HCT116 (cell line): ENCODE results near the gene FKBP1A. TPM values are rescaled to one million over a fixed set of nuclear protein-coding genes. Genes with fewer than 3 reads are reported as not detected.

Source experiments
- ATAC-seq: fragments of 200-7000 bp; cut with Tn5 transposase; 2 replicates; pipeline ENCODE4 v1.9.1; 2020; ENCODE audit warnings: mild to moderate bottlenecking, moderate library complexity
- BruUV-seq: library from RNA; stranded (reverse); fragments of 400-500 nt; replicated peaks from 2 replicates; lab custom pipeline; 2021; lab: Mats Ljungman, UMichigan
- CTCF ChIA-PET: fragments of 300-600 bp; sonication (Branson Sonifier 250); formaldehyde crosslinking; loops from one replicate; lab custom pipeline; 2021; ENCODE audit warnings: antibody characterized with exemption; lab: Charles Lee
- POLR2A ChIA-PET: fragments of 300-600, 350-600 bp; sonication (Branson Sonifier 250); formaldehyde crosslinking; loops from one replicate; lab custom pipeline; 2021; ENCODE audit warnings: antibody characterized with exemption; lab: Charles Lee
- RAD21 ChIA-PET, 2 experiments: fragments of 300-600 bp; sonication (Branson Sonifier 250); formaldehyde crosslinking; loops; one replicate each; lab custom pipeline; 2023; ENCODE audit warnings: low total read pairs in 2 of 2; ENCODE audit not compliant: uncharacterized antibody in 2 of 2, unreplicated experiment in 2 of 2, low non-redundant PET in 1 of 2; lab: Charles Lee
- DNase-seq: peaks from one replicate; pipeline ENCODE4 v3.0.0-alpha.2; 2010; ENCODE audit warnings: low read depth, low spot score
- H2AFZ ChIP-seq: fragments of 200-600 bp; shearing (Covaris generic), sonication (generic); 2 replicates; pipeline ENCODE4 v1.6.1; 2017; ENCODE audit warnings: low read depth, mixed run types, mixed read lengths, antibody characterized with exemption, low read length; ENCODE audit not compliant: poor library complexity, severe bottlenecking
- H3K27ac ChIP-seq: 2 replicates; pipeline ENCODE4 v1.5.1; 2012; ENCODE audit warnings: low read depth, low read length
- H3K27me3 ChIP-seq: fragments of 200-600 bp; sonication (generic); 2 replicates; pipeline ENCODE4 v1.6.1; 2016; ENCODE audit warnings: mixed run types, low read length, mixed read lengths; ENCODE audit not compliant: insufficient read depth
- H3K36me3 ChIP-seq, 2 experiments: fragments of 200-500 bp in 1 of 2; fragments of 200-600 bp in 1 of 2; sonication (Bioruptor generic) in 1 of 2; sonication (generic) in 1 of 2; 2 replicates each; pipeline versions ENCODE4 v1.5.1 to v1.6.1; 2014 to 2016; ENCODE audit warnings: low read length in 2 of 2, inconsistent platforms in 1 of 2, mixed read lengths in 1 of 2, mixed run types in 1 of 2; ENCODE audit not compliant: insufficient read depth in 2 of 2, control insufficient read depth in 1 of 2
- H3K4me1 ChIP-seq, 2 experiments: fragments of 200-600 bp in 1 of 2; sonication (generic) in 1 of 2; 2 replicates each; pipeline versions ENCODE4 v1.5.1 to v1.6.1; 2012 to 2017; ENCODE audit warnings: low read length in 2 of 2, inconsistent platforms in 1 of 2, mild to moderate bottlenecking in 1 of 2, mixed read lengths in 1 of 2, mixed run types in 1 of 2, moderate library complexity in 1 of 2; ENCODE audit not compliant: insufficient read depth in 2 of 2, control insufficient read depth in 1 of 2
- H3K4me2 ChIP-seq: fragments of 200-600 bp; sonication (generic); 2 replicates; pipeline ENCODE4 v1.6.1; 2017; ENCODE audit warnings: mixed run types, low read length, mixed read lengths
- H3K4me3 ChIP-seq, 2 experiments: fragments of 200-600 bp in 1 of 2; sonication (generic) in 1 of 2; replicated peaks in 1 of 2; 2 replicates each; pipeline ENCODE4 v1.5.1; 2011 to 2016; ENCODE audit warnings: low read length in 2 of 2, control low read depth in 1 of 2, low read depth in 1 of 2, mild to moderate bottlenecking in 1 of 2, mixed read lengths in 1 of 2, mixed run types in 1 of 2
- H3K79me2 ChIP-seq: fragments of 200-600 bp; sonication (generic); 2 replicates; pipeline ENCODE4 v1.6.1; 2017; ENCODE audit warnings: mild to moderate bottlenecking, mixed run types, low read length, moderate library complexity, mixed read lengths; ENCODE audit not compliant: insufficient read depth
- H3K9ac ChIP-seq: fragments of 200-600 bp; sonication (generic); 2 replicates; pipeline ENCODE4 v1.6.1; 2016; ENCODE audit warnings: low read length, mixed read lengths
- H3K9me2 ChIP-seq: fragments of 200-600 bp; sonication (generic), shearing (Covaris generic); 2 replicates; pipeline ENCODE4 v1.6.1; 2017; ENCODE audit warnings: mixed run types, mild to moderate bottlenecking, moderate library complexity; ENCODE audit not compliant: insufficient read depth
- H3K9me3 ChIP-seq, 2 experiments: fragments of 200-500 bp in 1 of 2; fragments of 200-600 bp in 1 of 2; sonication (Bioruptor generic) in 1 of 2; sonication (generic) in 1 of 2; 2 replicates each; pipeline ENCODE4 v1.6.1; 2014 to 2017; ENCODE audit warnings: low read length in 2 of 2, mixed read lengths in 2 of 2, inconsistent platforms in 1 of 2, low read depth in 1 of 2, mild to moderate bottlenecking in 1 of 2, mixed run types in 1 of 2, moderate library complexity in 1 of 2; ENCODE audit not compliant: control insufficient read depth in 1 of 2, insufficient read depth in 1 of 2
- H4K20me1 ChIP-seq: fragments of 200-600 bp; sonication (generic), shearing (Covaris generic); 2 replicates; pipeline ENCODE4 v1.6.1; 2017; ENCODE audit warnings: mixed run types, mild to moderate bottlenecking, moderate library complexity; ENCODE audit not compliant: insufficient read depth
- EGR1 ChIP-seq: IDR thresholded peaks from 2 replicates; pipeline ENCODE4 v1.6.1; 2012; ENCODE audit warnings: low read depth
- ELF1 ChIP-seq: IDR thresholded peaks from 2 replicates; pipeline ENCODE4 v1.6.1; 2012; ENCODE audit warnings: low read depth, borderline replicate concordance
- EZH2 ChIP-seq: fragments of 200-600 bp; sonication (generic); IDR thresholded peaks from 2 replicates; pipeline ENCODE4 v1.6.1; 2017; ENCODE audit warnings: antibody characterized with exemption, mixed run types
- POLR2A ChIP-seq: IDR thresholded peaks from 2 replicates; pipeline ENCODE4 v1.7.0; 2011; ENCODE audit warnings: borderline replicate concordance; ENCODE audit not compliant: insufficient read depth, insufficient read length; ENCODE audit errors: extremely low read depth
- RAD21 ChIP-seq: IDR thresholded peaks from 2 replicates; pipeline ENCODE4 v1.6.1; 2012; ENCODE audit warnings: low read depth, mild to moderate bottlenecking
- SIN3A ChIP-seq: IDR thresholded peaks from 2 replicates; pipeline ENCODE4 v1.6.1; 2012; ENCODE audit warnings: low read depth
- SRF ChIP-seq: IDR thresholded peaks from 2 replicates; pipeline ENCODE4 v1.6.1; 2012; ENCODE audit warnings: low read depth
- TCF7L2 ChIP-seq: IDR thresholded peaks from 2 replicates; pipeline ENCODE4 v1.7.0; 2011; ENCODE audit warnings: borderline replicate concordance, inconsistent platforms; ENCODE audit not compliant: insufficient read depth, insufficient read length; ENCODE audit errors: extremely low read depth
- ZFX ChIP-seq: fragments of 450-650 bp; IDR thresholded peaks from 2 replicates; pipeline ENCODE4 v1.6.1; 2017
- ZNF274 ChIP-seq: fragments of 200-500 bp; sonication (Bioruptor generic); IDR thresholded peaks from 2 replicates; pipeline ENCODE4 v1.6.1; 2014; ENCODE audit warnings: mild to moderate bottlenecking, low read depth, low read length, inconsistent platforms
- intact Hi-C: fragments of 100-400 bp; cut with micrococcal nuclease; formaldehyde crosslinking; loops from 2 replicates; pipeline ENCODE4 v1.10.0; 2022
- total RNA-seq: library from RNA; stranded (reverse); gene quantifications from one replicate; pipeline ENCODE4 v1.2.1, GENCODE V29; 2021; ENCODE audit not compliant: unreplicated experiment
- TF ChIP-seq, protein P1 (sequence below): IDR thresholded peaks from 2 replicates; pipeline ENCODE4 v1.6.1; 2012
- TF ChIP-seq, protein P2 (sequence below): IDR thresholded peaks from 2 replicates; pipeline ENCODE4 v1.6.1; 2011; ENCODE audit warnings: mild to moderate bottlenecking, low read length, moderate library complexity; ENCODE audit not compliant: insufficient replicate concordance; ENCODE audit errors: extremely low read depth

The FKBP1A gene
- total RNA-seq, 1 experiment from 2014 or later = 259 TPM

GRCh38 chr20:1337441-1337840, 55.4 kb downstream of the FKBP1A start:
- no peaks in the 10 kb centered on the region for H3K9me3 ChIP-seq
- H3K36me3 ChIP-seq = 0 out of 4 replicates have a peak, but pooled peaks cover 0 to 3% of the 10 kb centered on the region in 2 experiments
- H3K27ac ChIP-seq = no peak overlapping the region
- no peak overlapping the region for H2AFZ ChIP-seq
- no peaks in the 10 kb centered on the region for H3K9me2 ChIP-seq
- H3K27me3 ChIP-seq = no peaks in the 10 kb centered on the region
- peaks cover 0 to 2% of the 10 kb centered on the region in 2 experiments; a peak in 1 of 4 replicates for H3K4me1 ChIP-seq
- TF ChIP-seq POLR2A (no peak), ELF1 (no peak), ZNF274 (no peak), SRF (no peak), EGR1 (no peak), SIN3A (no peak), TCF7L2 (no peak)
- TF ChIP-seq, protein P1, sequence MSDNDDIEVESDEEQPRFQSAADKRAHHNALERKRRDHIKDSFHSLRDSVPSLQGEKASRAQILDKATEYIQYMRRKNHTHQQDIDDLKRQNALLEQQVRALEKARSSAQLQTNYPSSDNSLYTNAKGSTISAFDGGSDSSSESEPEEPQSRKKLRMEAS = no peak
- ATAC-seq (no peak), DNase-seq (no peak)
- CTCF ChIA-PET = no interaction called here
- no peak overlapping the region for H3K4me3 ChIP-seq
- no peak overlapping the region for H3K4me2 ChIP-seq
- H3K9ac ChIP-seq = no peak overlapping the region
- intact Hi-C loops = no loop called here
- RAD21 ChIA-PET = no interaction called here
- BruUV-seq = no TSS peak
- POLR2A ChIA-PET = no interaction called here
- peaks cover 20% of the 10 kb centered on the region for H3K79me2 ChIP-seq
- no peaks in the 10 kb centered on the region; the same call in 1 of the 2 replicates for H4K20me1 ChIP-seq

- Histone ChIP-seq H3K4me2 (no peak overlapping the region), H3K79me2 (peaks cover 23% of the 10 kb centered on the region), H4K20me1 (no peaks in the 10 kb centered on the region; the same call in 1 of the 2 replicates), H3K36me3 (0 out of 4 replicates have a peak, but pooled peaks cover 0 to 3% of the 10 kb centered on the region in 2 experiments), H3K4me1 (no peaks in the 10 kb centered on the region; a peak in 1 of 4 replicates), H3K27me3 (no peaks in the 10 kb centered on the region)
- BruUV-seq = no TSS peak
- no peak for DNase-seq
- intact Hi-C loops = no loop called here
- no peak for TF ChIP-seq EZH2
- no peak for TF ChIP-seq ELF1
- no peak for TF ChIP-seq RAD21
- no peak for TF ChIP-seq ZFX
- TF ChIP-seq, protein P2, sequence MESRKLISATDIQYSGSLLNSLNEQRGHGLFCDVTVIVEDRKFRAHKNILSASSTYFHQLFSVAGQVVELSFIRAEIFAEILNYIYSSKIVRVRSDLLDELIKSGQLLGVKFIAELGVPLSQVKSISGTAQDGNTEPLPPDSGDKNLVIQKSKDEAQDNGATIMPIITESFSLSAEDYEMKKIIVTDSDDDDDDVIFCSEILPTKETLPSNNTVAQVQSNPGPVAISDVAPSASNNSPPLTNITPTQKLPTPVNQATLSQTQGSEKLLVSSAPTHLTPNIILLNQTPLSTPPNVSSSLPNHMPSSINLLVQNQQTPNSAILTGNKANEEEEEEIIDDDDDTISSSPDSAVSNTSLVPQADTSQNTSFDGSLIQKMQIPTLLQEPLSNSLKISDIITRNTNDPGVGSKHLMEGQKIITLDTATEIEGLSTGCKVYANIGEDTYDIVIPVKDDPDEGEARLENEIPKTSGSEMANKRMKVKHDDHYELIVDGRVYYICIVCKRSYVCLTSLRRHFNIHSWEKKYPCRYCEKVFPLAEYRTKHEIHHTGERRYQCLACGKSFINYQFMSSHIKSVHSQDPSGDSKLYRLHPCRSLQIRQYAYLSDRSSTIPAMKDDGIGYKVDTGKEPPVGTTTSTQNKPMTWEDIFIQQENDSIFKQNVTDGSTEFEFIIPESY = no peak
- TF ChIP-seq, all 23 proteins: peak for 0
- H3K27ac ChIP-seq = no peak overlapping the region
- no peaks in the 10 kb centered on the region for H3K9me2 ChIP-seq
- H2AFZ ChIP-seq = no peak overlapping the region
- ChIA-PET POLR2A (no interaction called here), CTCF (no interaction called here), RAD21 (no interaction called here)
- H3K4me3 ChIP-seq = no peak overlapping the region
- no peak for ATAC-seq
- no peaks in the 10 kb centered on the region for H3K9me3 ChIP-seq
- no peak overlapping the region for H3K9ac ChIP-seq
These were observed 56.0 kb downstream of the FKBP1A start for GRCh38 chr20:1336699-1337367.
